Esophagus muscularis mucosa (tissue), 4 donors: ENCODE measurements around the gene APLP2. TPM values are rescaled to one million over a fixed set of nuclear protein-coding genes. Genes with fewer than 3 reads are reported as not detected.
"Not testable (repeated sequence)": the region's sequence is repeated elsewhere in the genome, so short reads cannot be mapped to it uniquely, and the experiment has no call there.

ENCODE experiments used
- DNase-seq: peaks from one replicate; pipeline ENCODE4 v3.0.0-alpha.2; 2017; ENCODE audit errors: extremely low spot score
- H3K27ac ChIP-seq, 4 donors: fragments of 200-600 bp; sonication (generic); replicated peaks in 1 of 4; 1 replicate in 3 of 4; 2 replicates in 1 of 4; pipeline ENCODE4 v1.5.1; 2016 to 2019; ENCODE audit warnings: mild to moderate bottlenecking in 1 of 4
- H3K27me3 ChIP-seq, 4 donors: fragments of 200-600 bp; sonication (generic); one replicate each; pipeline versions ENCODE4 v1.5.1 to v1.6.0; 2016 to 2019
- H3K36me3 ChIP-seq, 4 donors: fragments of 200-600 bp; sonication (generic); one replicate each; pipeline ENCODE4 v1.5.1; 2016 to 2019
- H3K4me1 ChIP-seq, 4 donors: fragments of 200-600 bp; sonication (generic); one replicate each; pipeline ENCODE4 v1.5.1; 2016 to 2019
- H3K4me3 ChIP-seq, 4 donors: fragments of 200-600 bp; sonication (generic); 1 replicate in 2 of 4; 2 replicates in 2 of 4; pipeline ENCODE4 v1.5.1; 2016 to 2019; ENCODE audit warnings: mild to moderate bottlenecking in 4 of 4, moderate library complexity in 1 of 4
- H3K9me3 ChIP-seq, 4 donors: fragments of 200-600 bp; sonication (generic); 1 replicate in 3 of 4; 2 replicates in 1 of 4; pipeline ENCODE4 v1.5.1; 2016 to 2019
- CTCF ChIP-seq, 3 experiments: fragments of 200-600 bp in 2 of 3; fragments of 450-650 bp in 1 of 3; sonication (generic) in 2 of 3; IDR thresholded peaks; one replicate each; pipeline ENCODE4 v1.5.1; 2017 to 2019; ENCODE audit warnings: antibody characterized with exemption in 3 of 3, mild to moderate bottlenecking in 2 of 3, moderate library complexity in 1 of 3
- EP300 ChIP-seq: sonication (generic); formaldehyde crosslinking; IDR thresholded peaks from one replicate; pipeline ENCODE4 v1.6.1; 2017; ENCODE audit warnings: antibody characterized with exemption
- POLR2A ChIP-seq: fragments of 450-650 bp; IDR thresholded peaks from one replicate; pipeline ENCODE4 v1.6.1; 2017; ENCODE audit warnings: antibody characterized with exemption, moderate library complexity, mild to moderate bottlenecking, low read depth
- POLR2AphosphoS5 ChIP-seq, 2 donors: sonication (generic); formaldehyde crosslinking; IDR thresholded peaks; one replicate each; pipeline ENCODE4 v1.6.1; 2017; ENCODE audit warnings: antibody characterized with exemption in 2 of 2
- WGBS: methylation state at CpG from one replicate; pipeline ENCODE4 v1.1.5; 2018; 5-methylcytosine and 5-hydroxymethylcytosine counted together
- intact Hi-C: fragments of 100-400 bp; cut with DNase I; formaldehyde crosslinking; loops from one replicate; pipeline ENCODE4 v1.15.1; 2023
- total RNA-seq, 4 donors: library from RNA; depleted of rRNA; stranded (reverse); fragments of >200 nt; gene quantifications; one replicate each; pipeline versions ENCODE4 v1.1.0 to v1.2.1, GENCODE V29; 2016

The APLP2 gene
- total RNA-seq = 100 to 1,000 TPM; 311 to 479 (median 410) TPM

GRCh38 chr11:130069659-130070108 lies at the start of gene APLP2:
Gene APLP2 (plus strand): TSS chr11:130069894. CDS start chr11:130069978, 84 bp downstream.
- TF ChIP-seq POLR2AphosphoS5 (IDR thresholded peaks at IDR 0.05) (peak; percentile 90 to 96), POLR2A (peak; percentile 85), CTCF (IDR thresholded peaks at IDR 0.05) (no peak), EP300 (no peak)
- H3K27ac ChIP-seq = peak within 1 kb of the TSS; percentile 97 to 98 (median 97)
- H3K4me1 ChIP-seq = peaks cover 24 to 41% (median 36%) of the 10 kb centered on the region in 4 donors
- no peaks in the 10 kb centered on the region for H3K9me3 ChIP-seq
- no peaks in the 10 kb centered on the region for H3K27me3 ChIP-seq
- intact Hi-C loops = loop anchor here (2.0 to 5.0 kb wide), 3 partner anchors 53 to 147 kb away; no protein-coding TSS in a partner anchor
- DNase-seq = peak; percentile 100
- 2% methylated on average over 10 of the region's 51 CpGs for WGBS
- no peaks in the 10 kb centered on the region for H3K36me3 ChIP-seq
- H3K4me3 ChIP-seq = peak within 1 kb of the TSS; percentile 85 to 97 (median 94)

GRCh38 chr11:130020323-130020722 lies 49.4 kb upstream of the APLP2 start:
- no peak for DNase-seq
- Histone ChIP-seq H3K9me3 (no peaks in the 10 kb centered on the region), H3K4me1 (no peaks in the 10 kb centered on the region), H3K4me3 (no peak overlapping the region), H3K36me3 (no peaks in the 10 kb centered on the region), H3K27ac (no peak overlapping the region), H3K27me3 (no peaks in the 10 kb centered on the region)
- 82% methylated on average over 4 of the region's 4 CpGs for WGBS
- intact Hi-C loops = no loop called here
- TF ChIP-seq CTCF (IDR thresholded peaks at IDR 0.05) (no peak), POLR2A (no peak), EP300 (no peak), POLR2AphosphoS5 (IDR thresholded peaks at IDR 0.05) (no peak)

- DNase-seq, H3K9me3 ChIP-seq, H3K27me3 ChIP-seq, H3K4me3 ChIP-seq, H3K27ac ChIP-seq, intact Hi-C loops, H3K4me1 ChIP-seq, H3K36me3 ChIP-seq: not testable (repeated sequence)
- 97% methylated on average over 32 of the region's 38 CpGs for WGBS
Observed at GRCh38 chr11:130021606-130022005, 48.1 kb upstream of the APLP2 start.

GRCh38 chr11:130022799-130023198 lies 46.9 kb upstream of the APLP2 start:
- DNase-seq = no peak

GRCh38 chr11:130023204-130023603 lies 46.5 kb upstream of the APLP2 start:
- no peaks in the 10 kb centered on the region for H3K9me3 ChIP-seq
- DNase-seq = no peak
- H3K27ac ChIP-seq = no peak overlapping the region
- intact Hi-C loops = no loop called here
- TF ChIP-seq POLR2AphosphoS5 (IDR thresholded peaks at IDR 0.05) (no peak), CTCF (IDR thresholded peaks at IDR 0.05) (no peak), POLR2A (no peak), EP300 (no peak)
- H3K36me3 ChIP-seq = no peaks in the 10 kb centered on the region
- H3K4me3 ChIP-seq = no peak overlapping the region
- 81% methylated on average over 2 of the region's 2 CpGs for WGBS
- no peaks in the 10 kb centered on the region for H3K27me3 ChIP-seq
- H3K4me1 ChIP-seq = no peaks in the 10 kb centered on the region

More at GRCh38 chr11:130022799-130023198, 46.9 kb upstream of the APLP2 start:
- TF ChIP-seq POLR2AphosphoS5 (IDR thresholded peaks at IDR 0.05) (no peak), EP300 (no peak), CTCF (IDR thresholded peaks at IDR 0.05) (no peak), POLR2A (no peak)
- no peak overlapping the region for H3K27ac ChIP-seq
- no peak overlapping the region for H3K4me3 ChIP-seq
- H3K36me3 ChIP-seq = no peaks in the 10 kb centered on the region
- intact Hi-C loops = no loop called here
- H3K4me1 ChIP-seq = no peaks in the 10 kb centered on the region
- H3K9me3 ChIP-seq = no peaks in the 10 kb centered on the region
- 94% methylated on average over 2 of the region's 2 CpGs for WGBS
- H3K27me3 ChIP-seq = no peaks in the 10 kb centered on the region
